OCI-LY7 (cell line): ENCODE data around the gene PRCP.

Experiments
- EZH2phosphoT487 ChIP-seq: fragments of 200-600 bp; sonication (generic); IDR thresholded peaks from 2 replicates; pipeline ENCODE4 v1.6.1; 2018; ENCODE audit warnings: low read depth, borderline replicate concordance, mild to moderate bottlenecking, mixed run types, antibody characterized with exemption, low read length, moderate library complexity, mixed read lengths
- TF ChIP-seq, protein P1 (sequence below): fragments of 200-600 bp; sonication (generic); conservative IDR thresholded peaks from 2 replicates; pipeline ENCODE4 v1.5.1; 2014; ENCODE audit warnings: mild to moderate bottlenecking, antibody characterized with exemption, low read length, moderate library complexity, mixed read lengths

DNA sequence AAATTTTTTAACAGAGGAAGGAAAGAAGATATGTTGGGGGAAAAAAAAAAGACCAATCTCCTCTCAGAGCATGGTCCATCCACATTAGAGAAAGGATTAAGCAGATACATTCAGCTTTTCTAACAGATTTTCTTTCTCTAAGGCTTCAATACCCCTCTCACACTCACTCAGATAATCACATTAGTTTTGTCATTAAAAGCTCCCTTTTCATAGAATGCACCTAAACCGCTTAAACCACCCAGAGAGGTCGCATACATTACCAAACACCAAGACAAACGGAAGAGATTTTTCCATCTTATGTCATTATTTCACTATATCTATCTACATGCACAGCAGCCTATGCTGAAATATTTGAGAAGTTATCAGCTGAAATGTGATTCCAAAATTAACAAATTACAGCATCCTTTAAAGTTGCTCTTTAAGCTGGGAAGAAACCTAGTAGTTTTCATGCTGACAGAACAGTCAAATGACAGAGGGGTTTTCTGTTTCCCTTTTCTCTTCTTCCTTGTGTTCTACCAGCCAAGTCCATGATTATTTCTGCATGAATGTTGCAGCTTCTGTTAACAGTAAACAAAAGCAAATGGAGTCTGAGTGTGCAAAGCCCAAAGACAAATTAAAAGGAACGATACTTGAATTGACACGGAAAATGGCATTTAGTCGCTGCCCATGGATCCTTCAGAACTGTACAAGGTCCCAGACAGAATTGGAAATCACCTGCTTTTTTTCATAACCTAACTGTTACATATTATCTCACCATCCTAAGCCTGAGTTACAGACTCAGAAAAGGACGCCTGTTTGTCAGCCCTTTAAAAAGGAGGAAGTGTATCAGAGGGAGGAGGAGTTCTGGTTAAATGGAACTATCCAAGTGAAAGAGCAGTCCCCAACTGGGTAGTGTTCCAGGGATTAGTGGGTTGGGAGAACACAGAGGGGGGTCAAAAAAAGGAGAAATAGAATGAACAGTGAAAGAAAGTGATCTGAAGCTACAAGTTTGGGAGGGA is 54.6 kb downstream of the PRCP start:
- TF ChIP-seq, protein P1, sequence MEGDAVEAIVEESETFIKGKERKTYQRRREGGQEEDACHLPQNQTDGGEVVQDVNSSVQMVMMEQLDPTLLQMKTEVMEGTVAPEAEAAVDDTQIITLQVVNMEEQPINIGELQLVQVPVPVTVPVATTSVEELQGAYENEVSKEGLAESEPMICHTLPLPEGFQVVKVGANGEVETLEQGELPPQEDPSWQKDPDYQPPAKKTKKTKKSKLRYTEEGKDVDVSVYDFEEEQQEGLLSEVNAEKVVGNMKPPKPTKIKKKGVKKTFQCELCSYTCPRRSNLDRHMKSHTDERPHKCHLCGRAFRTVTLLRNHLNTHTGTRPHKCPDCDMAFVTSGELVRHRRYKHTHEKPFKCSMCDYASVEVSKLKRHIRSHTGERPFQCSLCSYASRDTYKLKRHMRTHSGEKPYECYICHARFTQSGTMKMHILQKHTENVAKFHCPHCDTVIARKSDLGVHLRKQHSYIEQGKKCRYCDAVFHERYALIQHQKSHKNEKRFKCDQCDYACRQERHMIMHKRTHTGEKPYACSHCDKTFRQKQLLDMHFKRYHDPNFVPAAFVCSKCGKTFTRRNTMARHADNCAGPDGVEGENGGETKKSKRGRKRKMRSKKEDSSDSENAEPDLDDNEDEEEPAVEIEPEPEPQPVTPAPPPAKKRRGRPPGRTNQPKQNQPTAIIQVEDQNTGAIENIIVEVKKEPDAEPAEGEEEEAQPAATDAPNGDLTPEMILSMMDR = no peak
- TF ChIP-seq EZH2phosphoT487 = no peak
